SU-DHL-6 (cell line): ENCODE measurements around the gene DIO3.

Experiments
- H2AFZ ChIP-seq: fragments of 200-600 bp; sonication (generic); 2 replicates; pipeline ENCODE4 v1.6.1; 2014; ENCODE audit warnings: low read depth, mild to moderate bottlenecking, moderate library complexity, mixed read lengths, antibody characterized with exemption, low read length; ENCODE audit not compliant: severe bottlenecking
- H3F3A ChIP-seq: fragments of 200-600 bp; shearing (Covaris generic); 2 replicates; pipeline ENCODE4 v1.6.0; 2016; ENCODE audit warnings: antibody characterized with exemption, mild to moderate bottlenecking; ENCODE audit not compliant: insufficient read depth
- H3K27ac ChIP-seq: fragments of 200-600 bp; sonication (generic); 2 replicates; pipeline ENCODE4 v1.5.1; 2016; ENCODE audit warnings: low read depth, mild to moderate bottlenecking, low read length, moderate library complexity, mixed read lengths
- H3K27me3 ChIP-seq: fragments of 200-600 bp; sonication (generic), shearing (Covaris generic); 2 replicates; pipeline ENCODE4 v1.6.0; 2014; ENCODE audit warnings: mild to moderate bottlenecking, low read length
- H3K36me3 ChIP-seq: fragments of 200-600 bp; sonication (generic); 2 replicates; pipeline ENCODE4 v1.6.1; 2014; ENCODE audit warnings: mild to moderate bottlenecking, low read length, mixed read lengths
- H3K4me2 ChIP-seq: fragments of 300-600, 200-600 bp; shearing (Covaris generic), sonication (generic); 2 replicates; pipeline ENCODE4 v1.6.0; 2014; ENCODE audit warnings: low read length, low read depth, mild to moderate bottlenecking; ENCODE audit not compliant: poor library complexity, severe bottlenecking
- H3K4me3 ChIP-seq: fragments of 200-600 bp; sonication (generic); 2 replicates; pipeline ENCODE4 v1.5.1; 2014; ENCODE audit warnings: antibody characterized with exemption, low read length, mild to moderate bottlenecking, mixed read lengths; ENCODE audit not compliant: insufficient read depth, poor library complexity, severe bottlenecking
- H3K79me2 ChIP-seq: fragments of 200-600 bp; sonication (generic); 2 replicates; pipeline ENCODE4 v1.6.1; 2014; ENCODE audit warnings: mild to moderate bottlenecking, low read length, moderate library complexity; ENCODE audit not compliant: insufficient read depth
- H3K9ac ChIP-seq: fragments of 200-600 bp; sonication (generic); 2 replicates; pipeline ENCODE4 v1.7.0; 2014; ENCODE audit warnings: mild to moderate bottlenecking, low read length
- H3K9me2 ChIP-seq: fragments of 200-600 bp; sonication (generic); replicated peaks from 2 replicates; pipeline ENCODE4 v1.6.1; 2014; ENCODE audit warnings: low read length; ENCODE audit not compliant: insufficient read depth
- H3K9me3 ChIP-seq: fragments of 200-600 bp; sonication (generic); 2 replicates; pipeline ENCODE4 v1.6.1; 2014; ENCODE audit warnings: low read length, mixed read lengths; ENCODE audit not compliant: insufficient read depth
- H4K20me1 ChIP-seq: fragments of 200-600 bp; sonication (generic); 2 replicates; pipeline ENCODE4 v1.6.1; 2014; ENCODE audit warnings: low read depth, mild to moderate bottlenecking, antibody characterized with exemption, low read length, moderate library complexity, mixed read lengths
- EZH2phosphoT487 ChIP-seq: fragments of 200-600 bp; sonication (generic), shearing (Covaris generic); conservative IDR thresholded peaks from 2 replicates; pipeline ENCODE4 v1.6.1; 2018; ENCODE audit warnings: mild to moderate bottlenecking, antibody characterized with exemption, low read length, moderate library complexity, mixed read lengths
- TF ChIP-seq, protein P1 (sequence below): fragments of 200-600 bp; sonication (generic); IDR thresholded peaks from one replicate; pipeline ENCODE4 v1.5.1; 2017; ENCODE audit warnings: antibody characterized with exemption, mild to moderate bottlenecking, low read length, moderate library complexity; ENCODE audit not compliant: insufficient read depth, poor library complexity, severe bottlenecking

Gene DIO3

DNA sequence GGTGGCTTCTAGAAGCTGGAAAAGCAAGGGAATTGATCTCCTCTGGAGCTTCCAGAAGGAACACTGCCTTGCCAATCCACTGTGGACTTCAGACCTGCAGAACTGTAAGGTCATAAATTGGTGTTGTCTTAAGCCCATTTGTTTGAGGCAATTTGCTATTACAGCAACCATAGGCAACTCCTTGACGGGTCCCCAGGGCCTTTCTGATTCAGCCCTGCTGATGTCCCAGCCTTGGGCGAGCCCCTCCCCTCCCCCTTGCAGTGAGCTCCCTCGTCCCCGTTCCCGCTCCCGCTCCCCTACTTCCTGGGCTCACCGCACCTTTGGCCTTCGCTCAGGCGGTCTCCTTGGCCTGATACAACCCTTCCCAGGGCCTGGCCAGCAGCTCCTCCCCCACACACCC lies 18.9 kb upstream of the DIO3 start:
- no peak overlapping the region for H3K4me3 ChIP-seq
- no peaks in the 10 kb centered on the region for H3K27me3 ChIP-seq
- no peaks in the 10 kb centered on the region for H3K9me3 ChIP-seq
- H4K20me1 ChIP-seq: no peaks in the 10 kb centered on the region
- no peaks in the 10 kb centered on the region for H3K79me2 ChIP-seq
- H3K9me2 ChIP-seq: no peaks in the 10 kb centered on the region
- H3K4me2 ChIP-seq: no peak overlapping the region
- no peaks in the 10 kb centered on the region for H3K36me3 ChIP-seq
- H3F3A ChIP-seq: no peaks in the 10 kb centered on the region
- H2AFZ ChIP-seq: no peak overlapping the region
- no peak overlapping the region for H3K27ac ChIP-seq
- TF ChIP-seq, protein P1, sequence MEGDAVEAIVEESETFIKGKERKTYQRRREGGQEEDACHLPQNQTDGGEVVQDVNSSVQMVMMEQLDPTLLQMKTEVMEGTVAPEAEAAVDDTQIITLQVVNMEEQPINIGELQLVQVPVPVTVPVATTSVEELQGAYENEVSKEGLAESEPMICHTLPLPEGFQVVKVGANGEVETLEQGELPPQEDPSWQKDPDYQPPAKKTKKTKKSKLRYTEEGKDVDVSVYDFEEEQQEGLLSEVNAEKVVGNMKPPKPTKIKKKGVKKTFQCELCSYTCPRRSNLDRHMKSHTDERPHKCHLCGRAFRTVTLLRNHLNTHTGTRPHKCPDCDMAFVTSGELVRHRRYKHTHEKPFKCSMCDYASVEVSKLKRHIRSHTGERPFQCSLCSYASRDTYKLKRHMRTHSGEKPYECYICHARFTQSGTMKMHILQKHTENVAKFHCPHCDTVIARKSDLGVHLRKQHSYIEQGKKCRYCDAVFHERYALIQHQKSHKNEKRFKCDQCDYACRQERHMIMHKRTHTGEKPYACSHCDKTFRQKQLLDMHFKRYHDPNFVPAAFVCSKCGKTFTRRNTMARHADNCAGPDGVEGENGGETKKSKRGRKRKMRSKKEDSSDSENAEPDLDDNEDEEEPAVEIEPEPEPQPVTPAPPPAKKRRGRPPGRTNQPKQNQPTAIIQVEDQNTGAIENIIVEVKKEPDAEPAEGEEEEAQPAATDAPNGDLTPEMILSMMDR: no peak
- no peak for TF ChIP-seq EZH2phosphoT487
- no peak overlapping the region for H3K9ac ChIP-seq

DNA sequence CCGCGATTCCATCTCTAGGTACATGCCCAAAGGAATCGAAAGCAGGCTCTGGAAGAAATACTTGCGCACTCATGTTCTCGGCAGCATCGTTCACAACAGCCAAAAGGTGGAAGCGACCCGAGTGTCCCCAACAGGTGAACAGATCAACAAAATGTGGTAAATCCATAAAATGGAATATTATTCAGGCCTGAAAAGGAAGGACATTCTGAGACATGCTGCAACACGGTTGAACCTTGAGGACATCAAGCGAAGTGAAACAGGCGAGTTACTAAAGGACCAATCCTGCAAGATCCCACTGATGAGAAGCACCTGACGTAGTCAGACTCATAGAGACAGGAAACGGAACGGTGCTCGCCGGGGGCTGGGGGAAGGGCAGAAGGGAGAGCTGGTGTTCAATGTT lies 17.5 kb upstream of the DIO3 start:
- no peaks in the 10 kb centered on the region for H3K9me3 ChIP-seq
- H3K4me3 ChIP-seq: no peak overlapping the region
- no peaks in the 10 kb centered on the region for H3K9me2 ChIP-seq
- no peak overlapping the region for H2AFZ ChIP-seq
- H3K36me3 ChIP-seq: no peaks in the 10 kb centered on the region
- no peak overlapping the region for H3K4me2 ChIP-seq
- TF ChIP-seq, protein P1: no peak
- no peak overlapping the region for H3K27ac ChIP-seq
- H3K79me2 ChIP-seq: no peaks in the 10 kb centered on the region
- H3K9ac ChIP-seq: no peak overlapping the region
- H3K27me3 ChIP-seq: no peaks in the 10 kb centered on the region
- no peaks in the 10 kb centered on the region for H3F3A ChIP-seq
- no peaks in the 10 kb centered on the region for H4K20me1 ChIP-seq

DNA sequence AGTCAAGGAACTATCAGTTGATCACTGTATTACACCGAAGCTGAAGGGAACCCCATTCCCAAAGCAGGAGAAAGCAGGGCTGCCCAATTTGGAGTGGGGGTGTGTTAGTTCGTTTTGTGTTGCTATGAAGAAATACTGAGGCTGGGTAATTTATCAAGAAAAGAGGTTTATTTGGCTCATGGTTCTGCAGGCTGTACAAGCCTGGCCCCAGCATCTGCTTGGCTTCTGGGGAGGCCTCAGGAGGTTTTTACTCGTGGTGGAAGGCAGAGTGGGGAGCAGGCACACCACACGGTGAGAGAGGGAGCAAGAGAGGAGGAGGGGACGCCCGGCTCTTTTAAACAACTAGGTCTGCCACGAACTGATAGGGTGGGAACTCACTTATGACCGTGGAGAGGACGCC lies 16.7 kb upstream of the DIO3 start:
- no peaks in the 10 kb centered on the region for H4K20me1 ChIP-seq
- H3K36me3 ChIP-seq: no peaks in the 10 kb centered on the region
- H3K27me3 ChIP-seq: no peaks in the 10 kb centered on the region
- no peaks in the 10 kb centered on the region for H3K9me2 ChIP-seq
- H3K27ac ChIP-seq: no peak overlapping the region
- H3K79me2 ChIP-seq: no peaks in the 10 kb centered on the region
- no peak overlapping the region for H3K4me2 ChIP-seq
- no peak overlapping the region for H3K4me3 ChIP-seq
- H3K9me3 ChIP-seq: no peaks in the 10 kb centered on the region
- H3K9ac ChIP-seq: no peak overlapping the region
- TF ChIP-seq, protein P1: no peak
- TF ChIP-seq EZH2phosphoT487: no peak
- no peaks in the 10 kb centered on the region for H3F3A ChIP-seq
- no peak overlapping the region for H2AFZ ChIP-seq

DNA sequence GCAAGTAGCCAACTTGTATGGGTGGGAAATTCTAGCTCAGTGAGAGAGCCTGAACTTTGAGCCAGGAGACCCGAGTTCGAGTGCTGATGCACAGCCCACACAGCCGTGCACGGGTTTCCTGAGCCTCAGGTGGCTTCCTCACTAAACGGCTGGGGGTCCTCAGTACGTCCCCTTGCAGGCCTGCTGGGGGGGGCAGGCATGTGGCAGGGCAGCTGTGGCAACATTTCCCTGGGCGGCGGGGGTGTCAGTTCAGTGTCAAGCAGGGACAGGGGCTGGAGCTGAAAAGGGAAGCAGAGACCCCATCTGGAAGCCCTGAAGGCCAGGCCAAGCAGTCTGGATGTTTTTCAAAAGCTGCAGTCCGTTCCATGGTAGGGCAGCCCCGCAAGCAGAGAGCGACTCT lies 14.6 kb upstream of the DIO3 start:
- no peaks in the 10 kb centered on the region for H3K9me2 ChIP-seq
- no peaks in the 10 kb centered on the region for H3K79me2 ChIP-seq
- no peak overlapping the region for H3K9ac ChIP-seq
- no peak overlapping the region for H2AFZ ChIP-seq
- H4K20me1 ChIP-seq: no peaks in the 10 kb centered on the region
- no peaks in the 10 kb centered on the region for H3F3A ChIP-seq
- no peak overlapping the region for H3K4me2 ChIP-seq
- no peaks in the 10 kb centered on the region for H3K9me3 ChIP-seq
- H3K36me3 ChIP-seq: no peaks in the 10 kb centered on the region
- H3K27me3 ChIP-seq: no peaks in the 10 kb centered on the region
- TF ChIP-seq EZH2phosphoT487: no peak
- TF ChIP-seq, protein P1: no peak
- no peak overlapping the region for H3K27ac ChIP-seq
- no peak overlapping the region for H3K4me3 ChIP-seq
